Renal cortex interstitium (tissue), 11 donors: ENCODE results near the gene MCTP1. TPM values are rescaled to one million over a fixed set of nuclear protein-coding genes. Genes with fewer than 3 reads are reported as not detected.
"Not testable (repeated sequence)": the region's sequence is repeated elsewhere in the genome, so short reads cannot be mapped to it uniquely, and the experiment has no call there.

Experiments used
- DNase-seq, 11 donors: peaks; one replicate each; pipeline ENCODE4 v3.0.0-alpha.2; 2013; ENCODE audit warnings: low read depth in 9 of 11, low spot score in 4 of 11; ENCODE audit errors: extremely low read depth in 1 of 11
- polyA plus RNA-seq, 3 donors: library from polyadenylated mRNA; unstranded; fragments of 120-200 nt; gene quantifications; one replicate each; pipeline ENCODE4 v1.2.1, GENCODE V29; 2013; ENCODE audit not compliant: insufficient read length in 3 of 3

Gene MCTP1
- polyA plus RNA-seq, 3 donors, result 4.3 to 7.1 (median 6.2) TPM

DNA sequence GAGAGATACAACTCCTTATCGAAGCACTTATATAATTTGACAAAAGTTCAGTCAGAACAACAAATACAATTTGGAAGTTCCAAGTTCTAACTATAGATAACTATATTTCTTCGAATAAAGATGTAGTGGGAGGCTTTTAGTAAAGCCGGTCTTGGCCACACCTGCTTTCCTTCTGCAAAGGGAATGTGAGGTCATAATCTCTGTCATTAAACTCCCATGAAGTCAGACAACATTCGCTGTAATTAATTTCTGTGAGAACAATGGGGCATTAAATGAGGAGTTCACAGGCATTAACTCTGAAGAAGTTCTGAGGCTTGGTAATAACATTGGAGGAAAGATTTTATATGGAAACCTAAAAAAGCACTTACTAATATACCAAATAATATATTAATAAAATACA, 67.5 kb downstream of the MCTP1 start:
- no peak for DNase-seq

DNA sequence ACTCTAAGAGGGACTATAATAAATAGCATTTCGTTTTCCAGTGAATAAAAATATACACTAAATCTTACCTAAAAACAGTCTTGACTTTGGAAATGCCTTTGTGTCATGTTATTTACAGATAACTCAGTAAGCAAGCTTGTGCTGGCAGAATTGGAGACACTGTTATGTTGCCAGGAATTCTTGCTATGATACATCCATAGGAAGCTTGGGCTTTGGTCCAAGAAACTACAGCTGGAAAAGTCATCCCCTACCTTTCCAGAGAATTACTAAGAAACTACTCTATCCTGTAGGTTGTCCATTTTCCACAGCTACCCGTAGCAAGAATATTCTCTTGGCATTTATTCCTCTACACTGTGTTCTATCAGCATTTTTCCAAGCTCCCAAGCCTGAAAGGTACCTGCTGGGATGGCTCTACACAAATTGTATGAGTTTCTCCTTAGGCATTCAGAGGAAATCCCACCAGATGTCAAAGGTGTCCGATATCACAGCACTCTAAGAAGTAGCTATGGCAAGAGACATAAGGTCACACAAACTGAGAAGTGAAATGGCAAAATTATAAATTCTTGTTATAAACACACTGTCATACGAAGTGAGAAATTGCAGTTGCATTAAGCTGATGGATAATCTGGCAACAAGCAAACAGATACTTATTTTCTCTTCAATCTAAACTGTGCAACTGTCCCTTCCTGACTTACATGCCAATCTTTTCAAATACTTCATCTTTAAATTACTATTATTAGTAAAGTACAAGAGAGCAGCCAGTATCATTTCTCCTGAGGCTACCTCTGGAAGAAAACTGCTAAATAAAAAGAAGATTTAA, 68.5 kb downstream of the MCTP1 start:
- no peak for DNase-seq

DNA sequence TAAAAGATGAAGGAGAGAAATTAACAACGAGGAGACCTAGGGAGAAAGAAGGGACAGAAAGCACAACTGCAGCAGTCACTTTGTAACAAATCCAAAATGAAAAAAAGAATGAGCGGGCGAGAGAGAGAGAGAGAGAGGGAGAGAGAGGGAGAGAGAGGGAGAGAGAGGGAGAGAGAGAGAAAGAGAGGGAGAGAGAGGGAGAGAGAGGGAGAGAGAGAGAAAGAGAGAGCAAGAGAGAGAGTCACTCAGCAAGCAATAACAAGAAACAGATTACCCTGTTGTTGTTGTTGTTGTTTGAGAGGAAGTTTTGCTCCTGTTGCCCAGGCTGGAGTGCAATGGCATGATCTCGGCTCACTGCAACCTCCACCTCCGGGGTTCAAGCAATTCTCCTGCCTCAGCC, 77.1 kb downstream of the MCTP1 start:
- DNase-seq, result not testable (repeated sequence)

DNA sequence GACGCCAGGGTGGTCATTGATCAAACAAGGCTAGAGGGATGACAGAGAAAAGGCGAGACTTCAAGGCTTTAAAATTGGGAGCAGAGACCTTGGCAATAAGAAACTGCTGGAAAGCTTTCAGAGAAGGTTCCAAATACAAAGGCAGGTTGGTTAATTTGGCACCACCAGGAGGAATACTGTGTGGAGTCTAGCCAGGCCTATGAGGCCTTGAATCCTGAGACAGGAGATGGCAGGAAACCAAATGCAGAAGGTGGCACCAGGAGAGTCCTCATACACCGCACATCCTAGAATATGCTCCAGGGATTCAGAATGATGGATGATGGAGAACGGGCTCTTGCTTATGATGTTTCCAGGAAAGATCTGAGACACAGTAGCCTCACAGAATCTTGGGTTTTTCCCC, 90.0 kb downstream of the MCTP1 start:
- DNase-seq, result no peak

DNA sequence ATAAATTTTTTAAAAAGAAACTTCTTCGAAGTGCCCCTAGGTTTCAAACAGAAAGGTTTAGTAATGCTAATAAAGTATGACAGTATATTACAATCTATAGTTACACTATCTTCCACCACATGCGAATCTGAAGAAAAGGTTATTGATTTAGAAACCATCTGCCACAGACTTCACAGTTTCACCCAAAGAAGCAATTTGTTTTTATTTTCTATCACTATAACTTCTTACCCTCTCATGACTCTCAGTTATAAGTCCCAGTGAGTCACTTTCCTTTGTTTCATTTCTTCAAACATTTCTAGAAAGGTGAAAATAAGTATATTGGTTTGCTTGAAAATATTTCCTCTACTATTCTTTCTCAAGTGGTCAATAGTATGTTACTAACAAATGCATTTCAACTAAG, 93.6 kb downstream of the MCTP1 start:
- DNase-seq, result no peak

DNA sequence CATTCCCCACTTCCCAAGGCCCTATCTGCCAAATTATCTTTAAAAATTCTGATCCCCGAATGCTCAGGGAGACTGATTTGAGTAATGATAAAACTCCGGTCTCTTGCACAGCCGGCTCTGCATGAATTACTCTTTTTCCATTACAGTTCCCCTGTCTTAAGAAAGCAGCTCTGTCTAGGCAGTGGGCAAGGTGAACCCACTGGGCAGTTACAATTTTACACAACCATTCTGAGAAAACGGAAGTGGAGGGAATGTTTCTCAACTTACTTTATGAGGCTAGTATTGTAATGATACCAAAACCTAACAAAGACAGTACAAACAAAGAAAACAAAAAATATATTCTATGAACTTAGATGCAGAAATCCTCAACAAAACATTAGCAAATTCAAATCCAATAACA, 100.0 kb downstream of the MCTP1 start:
- DNase-seq, result no peak

DNA sequence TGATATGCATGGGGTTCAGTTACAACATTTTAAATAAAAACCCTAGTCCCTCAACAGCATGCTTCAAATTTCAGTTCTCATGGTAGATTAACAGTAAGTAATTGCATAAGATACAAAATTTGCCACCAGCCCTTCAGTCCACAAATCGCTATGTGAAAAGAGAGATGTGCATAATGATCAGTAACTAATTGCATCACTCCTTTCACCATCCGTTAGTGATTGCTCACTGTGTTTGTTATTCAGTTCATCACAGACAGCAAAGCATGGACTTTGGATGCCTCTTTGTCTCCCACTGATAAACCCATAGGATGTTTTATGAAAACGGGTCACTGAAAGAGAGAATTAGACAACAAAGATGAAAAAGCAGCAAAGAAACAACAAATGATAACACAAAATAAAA, 103.2 kb downstream of the MCTP1 start:
- no peak for DNase-seq

DNA sequence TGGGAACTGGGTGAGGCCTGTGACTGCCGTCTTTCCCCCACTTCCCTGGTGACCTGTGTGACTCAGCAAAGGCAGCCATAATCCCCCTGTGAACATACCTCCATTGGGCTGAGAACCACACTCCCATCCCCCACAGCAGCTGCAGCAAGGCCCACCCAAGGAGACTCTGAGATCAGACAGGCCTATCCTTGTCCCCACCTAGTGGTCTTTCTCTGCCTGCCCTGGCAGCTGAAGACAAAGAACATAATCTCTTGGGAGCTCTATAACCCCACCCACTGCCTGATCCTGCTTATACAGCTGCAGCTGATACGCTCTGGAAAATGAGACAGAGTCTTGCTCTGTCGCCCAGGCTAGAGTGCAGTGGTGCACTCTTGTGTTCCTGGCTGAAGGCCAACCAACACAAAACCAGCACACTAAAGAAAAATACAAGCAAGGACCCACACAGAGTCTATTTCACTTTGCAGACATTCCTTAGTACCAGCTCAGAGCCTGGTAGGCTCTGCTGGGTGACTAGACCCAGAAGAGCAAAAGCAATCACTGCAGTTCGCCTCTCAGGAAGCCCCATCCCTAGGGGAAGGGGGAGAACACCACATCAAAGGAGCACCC, 106.7 kb downstream of the MCTP1 start:
- DNase-seq, result peak in 6 of 11 donors; percentile 5 to 36 (median 18)

DNA sequence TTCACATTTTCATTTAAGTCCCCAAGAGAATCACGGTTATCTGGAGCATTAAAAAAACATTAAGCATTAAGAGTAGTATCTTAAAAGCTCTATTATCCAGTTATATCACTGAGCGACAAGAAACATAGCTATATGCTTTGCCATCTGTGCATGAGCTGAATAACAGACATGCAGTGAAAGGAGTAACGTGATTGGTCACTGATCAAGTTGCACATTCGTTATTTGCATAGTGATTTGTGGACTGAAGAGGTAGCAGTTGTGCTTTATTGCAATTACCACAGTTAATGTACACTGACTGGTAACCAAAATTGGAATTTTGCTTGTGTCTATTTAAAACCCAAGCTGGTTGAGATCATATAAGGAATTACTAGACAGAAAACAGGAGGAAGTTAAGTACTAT, 107.4 kb downstream of the MCTP1 start:
- no peak for DNase-seq

DNA sequence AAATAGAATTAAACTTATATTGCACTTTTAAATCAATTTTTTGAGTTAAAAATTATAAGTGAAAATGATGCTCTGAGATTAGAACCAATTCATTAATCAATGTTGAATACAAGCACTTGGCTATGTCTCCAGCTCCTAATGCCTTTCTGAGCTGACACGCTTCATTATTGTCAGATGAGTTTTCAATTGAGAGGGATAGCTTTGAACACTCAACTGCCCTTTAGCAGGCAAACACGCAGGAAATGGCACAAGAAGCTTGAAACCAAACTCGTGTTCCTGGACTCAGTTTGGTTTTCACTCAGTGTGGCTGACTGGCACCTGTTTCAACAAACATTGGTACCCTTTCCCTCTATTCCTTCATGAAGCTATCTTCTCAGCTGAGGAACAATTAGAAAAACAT, 109.8 kb downstream of the MCTP1 start:
- DNase-seq, result no peak

DNA sequence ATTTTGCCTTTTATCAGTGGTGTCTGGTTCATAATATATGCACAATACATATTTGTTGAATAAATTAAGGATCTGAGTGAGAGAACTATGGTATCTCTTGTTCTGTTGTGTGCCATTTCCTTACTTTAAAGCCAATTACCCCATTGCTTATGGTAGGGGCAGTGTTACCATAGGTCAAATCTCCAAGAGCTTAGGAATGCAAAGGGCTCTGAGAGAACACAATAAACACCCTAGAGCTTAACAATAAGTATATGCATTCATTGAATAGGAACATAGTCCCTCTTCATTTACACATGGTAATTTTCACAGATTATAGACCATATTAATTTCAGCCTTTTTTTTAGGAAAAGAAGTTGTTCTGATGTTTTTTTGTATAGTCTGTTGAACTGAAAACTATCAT, 112.2 kb downstream of the MCTP1 start:
- no peak for DNase-seq

DNA sequence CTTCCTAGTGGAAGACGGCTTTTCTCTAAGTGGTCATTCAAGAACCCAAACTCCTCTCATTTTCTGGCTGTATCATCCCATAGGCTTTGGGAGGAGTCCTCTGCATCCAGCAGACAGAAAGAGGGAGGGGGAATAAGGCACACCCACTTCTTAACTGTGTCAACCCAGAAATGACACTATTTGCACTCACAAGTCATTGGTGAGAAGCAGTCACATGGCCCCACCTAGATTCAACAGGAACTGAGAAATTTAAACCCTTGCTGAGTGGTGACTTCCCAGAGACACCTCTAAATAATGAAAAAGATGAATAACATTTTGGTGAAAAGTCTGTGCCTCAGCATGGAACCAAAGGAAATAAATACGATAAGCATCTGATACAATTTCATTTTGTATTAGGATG, 120.0 kb downstream of the MCTP1 start:
- DNase-seq, result no peak

DNA sequence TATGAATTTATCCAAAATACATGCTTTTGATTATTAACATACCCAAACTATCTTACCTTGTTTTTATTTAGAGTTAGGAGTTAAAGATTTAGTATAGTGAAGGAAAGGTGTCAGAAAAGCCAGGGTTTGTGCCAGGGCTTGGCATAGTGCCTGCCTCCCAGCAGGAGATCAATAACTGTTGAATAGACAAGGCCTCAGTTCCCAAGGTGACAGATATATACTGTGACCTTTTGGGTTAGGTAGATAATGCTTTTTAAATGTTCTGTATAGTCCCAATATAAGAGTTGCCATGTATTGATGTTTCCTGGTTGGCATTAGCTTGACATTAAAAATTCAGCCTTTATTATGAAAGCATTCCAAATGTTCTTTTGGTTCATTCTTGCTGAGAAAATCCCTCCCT, 121.8 kb downstream of the MCTP1 start:
- DNase-seq, result no peak

DNA sequence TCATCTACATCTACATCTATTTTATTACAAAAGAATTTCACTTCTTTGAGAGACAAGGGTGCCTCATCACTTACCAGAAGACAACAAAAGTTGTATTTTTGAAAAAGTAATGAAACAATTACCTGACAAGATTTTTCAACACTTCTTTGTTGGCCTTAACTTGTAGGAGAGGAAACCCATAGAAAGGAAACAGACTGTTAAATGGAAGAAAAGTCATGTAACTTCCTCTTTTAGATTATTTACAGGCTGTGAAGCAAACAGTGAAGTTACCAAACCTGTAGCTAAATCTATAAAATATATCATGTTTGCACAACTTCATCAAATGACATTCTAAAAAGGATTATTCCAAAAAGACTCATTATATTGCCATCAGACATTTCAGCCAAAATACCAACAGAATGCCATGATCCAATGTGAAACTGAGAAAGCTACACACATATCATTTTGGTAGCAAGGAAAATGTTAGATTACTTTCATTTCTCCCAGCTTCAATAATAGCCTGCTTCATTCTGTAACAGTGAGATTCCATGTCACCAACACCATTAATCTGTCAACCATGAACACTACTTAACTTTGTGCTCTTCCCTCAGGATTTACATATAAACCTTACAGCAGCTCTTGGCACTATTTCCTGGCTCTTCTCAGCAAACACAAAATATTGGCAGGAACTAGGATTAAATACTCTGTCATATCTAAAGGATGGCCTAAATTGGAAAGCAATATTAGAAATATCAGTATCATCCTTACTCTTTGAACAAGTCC, 122.5 kb downstream of the MCTP1 start:
- no peak for DNase-seq

DNA sequence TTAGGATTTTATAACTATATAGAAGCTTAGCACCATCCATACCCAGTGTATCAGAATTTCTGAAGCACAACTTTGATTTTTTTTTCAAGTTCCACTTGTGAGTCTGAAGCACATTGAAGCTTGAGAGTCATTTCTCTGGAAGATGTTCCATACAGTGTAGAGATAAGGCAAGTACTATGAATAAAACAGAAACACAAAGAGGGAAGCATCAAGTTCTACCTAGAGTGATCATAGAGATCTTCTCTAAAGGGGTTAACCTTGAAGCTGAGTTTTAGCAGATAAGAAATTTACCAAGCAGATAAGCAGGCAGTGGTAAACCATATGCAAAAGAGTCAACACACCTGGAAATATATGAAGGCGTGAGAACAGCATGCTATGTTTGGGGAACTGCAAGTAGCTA, 125.3 kb downstream of the MCTP1 start:
- no peak for DNase-seq

DNA sequence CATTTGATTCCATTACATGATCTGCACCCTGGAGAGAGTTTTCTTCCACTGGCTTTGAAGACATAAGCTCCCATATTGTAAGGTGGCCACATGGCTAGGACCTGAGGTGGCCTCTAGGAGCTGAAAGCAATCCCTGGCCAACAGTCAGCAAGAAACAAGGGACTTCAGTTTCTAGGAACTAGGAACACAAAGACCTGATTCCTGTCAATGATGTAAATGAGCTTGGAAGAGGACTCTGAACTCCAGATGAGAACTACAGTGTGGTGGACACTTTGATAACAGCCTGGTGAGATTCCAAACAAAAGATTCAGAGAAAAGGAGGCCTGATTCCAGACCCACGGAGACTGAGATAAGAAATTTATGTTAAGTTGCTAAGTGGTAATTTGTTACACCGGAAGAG, 129.0 kb downstream of the MCTP1 start:
- DNase-seq, result no peak

DNA sequence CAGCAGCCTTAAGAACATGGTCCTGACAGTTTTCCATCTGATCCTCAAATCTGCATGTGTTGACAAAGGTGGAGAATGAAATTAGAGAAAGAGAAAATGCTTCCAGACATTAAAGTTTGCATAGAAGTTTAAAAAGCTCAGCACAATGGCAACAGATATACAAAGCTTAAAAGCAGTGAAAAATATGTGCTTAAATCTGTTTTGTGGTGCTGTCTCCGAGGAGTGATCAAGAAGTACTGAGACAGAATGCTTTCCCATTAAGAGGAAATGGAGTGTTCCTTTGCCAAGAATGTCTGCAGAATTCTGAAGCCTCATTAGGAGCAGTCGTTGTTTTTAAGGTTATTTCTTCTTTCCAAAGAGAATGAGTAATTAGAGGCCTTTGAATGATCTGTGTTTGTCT, 131.4 kb downstream of the MCTP1 start:
- no peak for DNase-seq

DNA sequence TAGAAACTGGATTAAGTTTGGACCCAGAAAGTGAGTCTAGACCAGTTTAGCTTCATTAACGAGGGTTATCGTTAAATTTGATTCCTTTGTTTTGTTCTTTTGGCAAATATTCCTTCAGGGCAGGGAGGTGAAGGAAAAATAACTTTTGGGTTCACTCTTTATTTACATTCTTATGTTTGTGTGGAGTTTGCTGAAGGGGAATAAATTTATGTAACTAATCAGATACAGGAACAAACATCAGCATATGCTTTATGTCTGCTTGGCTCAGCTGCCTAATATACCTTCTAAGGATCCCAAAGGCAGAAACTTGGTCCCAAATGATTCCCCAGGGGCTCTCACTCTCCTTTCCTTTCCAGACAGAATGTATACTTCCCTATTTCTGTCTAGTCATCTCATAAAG, 132.4 kb downstream of the MCTP1 start:
- DNase-seq, result peak in 2 of 11 donors; percentile 7 to 28

DNA sequence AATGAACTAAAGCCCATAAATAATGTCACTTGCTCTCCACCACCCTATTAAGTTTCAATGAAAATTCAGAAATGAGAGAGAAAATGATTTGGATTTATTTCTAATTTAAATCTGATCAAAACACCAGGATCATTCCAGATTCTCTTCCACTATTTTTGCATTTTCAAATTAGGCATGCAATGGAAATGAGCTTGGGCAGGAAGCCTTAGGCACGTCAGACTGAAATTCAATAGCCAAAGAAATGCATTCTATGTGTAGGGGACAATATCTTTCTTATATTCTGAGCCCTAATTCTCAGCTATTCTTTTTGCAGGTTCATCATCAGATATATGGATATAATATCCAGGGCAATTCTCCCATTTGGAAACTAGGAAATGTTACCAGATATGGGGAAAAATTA, 132.8 kb downstream of the MCTP1 start:
- no peak for DNase-seq

DNA sequence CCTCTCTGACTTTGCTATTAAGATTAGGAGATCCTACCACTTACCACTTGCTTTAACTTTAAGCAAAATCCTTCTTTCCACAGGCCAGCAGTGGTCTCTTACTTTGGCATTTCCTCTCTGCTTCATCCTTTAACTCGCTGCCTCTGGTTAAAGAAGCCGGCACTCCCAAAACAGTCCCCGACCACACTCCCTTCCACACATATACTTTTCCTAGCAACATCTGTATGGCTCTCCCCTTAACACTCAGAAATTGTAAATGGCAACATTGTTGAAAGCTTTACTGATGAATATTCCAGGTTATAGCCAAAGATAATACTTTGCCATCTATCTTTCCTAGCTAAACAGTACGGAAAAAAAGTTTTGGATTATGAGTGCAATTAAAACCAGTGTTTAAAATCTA, 133.2 kb downstream of the MCTP1 start:
- DNase-seq, result no peak
